GM23248 (cell line): Measurements from ENCODE around the gene DNASE1.

Experiments used
- EZH2 ChIP-seq: fragments of 200-600 bp; sonication (generic); IDR thresholded peaks from 2 replicates; pipeline ENCODE4 v1.6.1; 2018; ENCODE audit warnings: antibody characterized with exemption, mild to moderate bottlenecking; ENCODE audit not compliant: insufficient read depth, poor library complexity, severe bottlenecking
- EZH2phosphoT487 ChIP-seq: fragments of 200-600 bp; sonication (generic); IDR thresholded peaks from 2 replicates; pipeline ENCODE4 v1.6.1; 2018; ENCODE audit warnings: antibody characterized with exemption, moderate library complexity, mild to moderate bottlenecking, low read depth; ENCODE audit not compliant: insufficient read depth

DNA sequence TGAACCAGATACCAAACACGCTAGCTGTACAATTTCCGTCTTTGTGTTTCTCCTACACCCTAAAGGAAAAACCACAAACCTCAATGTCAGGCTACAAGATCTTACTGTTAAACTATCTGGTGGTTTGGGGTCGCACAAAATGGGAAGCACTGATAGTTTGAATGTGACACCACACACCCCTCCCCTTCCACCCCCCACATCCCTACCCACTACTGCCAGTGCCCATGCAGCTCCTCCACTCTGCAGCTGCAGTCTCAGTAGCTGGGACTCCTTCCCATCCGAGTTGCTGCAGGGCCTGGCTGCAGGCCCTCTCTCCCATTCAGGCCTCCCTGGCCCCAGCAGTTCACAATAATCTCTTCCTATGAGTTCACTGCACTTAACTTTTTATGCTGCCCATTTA is 44.5 kb downstream of the DNASE1 start:
- no peak for TF ChIP-seq EZH2
- no peak for TF ChIP-seq EZH2phosphoT487
